GM19467 (cell line): ENCODE results near the gene TMEM154.

Experiments used
- ATAC-seq: cut with Tn5 transposase; IDR thresholded peaks from one replicate; pipeline ENCODE4 v1.9.1; 2021; ENCODE audit warnings: mild to moderate bottlenecking, moderate library complexity; ENCODE audit not compliant: unreplicated experiment

Gene TMEM154

GRCh38 chr4:152599095-152599494, 80.7 kb downstream of the TMEM154 start:
- ATAC-seq, result no peak

GRCh38 chr4:152598454-152598853, 81.3 kb downstream of the TMEM154 start:
- no peak for ATAC-seq

DNA sequence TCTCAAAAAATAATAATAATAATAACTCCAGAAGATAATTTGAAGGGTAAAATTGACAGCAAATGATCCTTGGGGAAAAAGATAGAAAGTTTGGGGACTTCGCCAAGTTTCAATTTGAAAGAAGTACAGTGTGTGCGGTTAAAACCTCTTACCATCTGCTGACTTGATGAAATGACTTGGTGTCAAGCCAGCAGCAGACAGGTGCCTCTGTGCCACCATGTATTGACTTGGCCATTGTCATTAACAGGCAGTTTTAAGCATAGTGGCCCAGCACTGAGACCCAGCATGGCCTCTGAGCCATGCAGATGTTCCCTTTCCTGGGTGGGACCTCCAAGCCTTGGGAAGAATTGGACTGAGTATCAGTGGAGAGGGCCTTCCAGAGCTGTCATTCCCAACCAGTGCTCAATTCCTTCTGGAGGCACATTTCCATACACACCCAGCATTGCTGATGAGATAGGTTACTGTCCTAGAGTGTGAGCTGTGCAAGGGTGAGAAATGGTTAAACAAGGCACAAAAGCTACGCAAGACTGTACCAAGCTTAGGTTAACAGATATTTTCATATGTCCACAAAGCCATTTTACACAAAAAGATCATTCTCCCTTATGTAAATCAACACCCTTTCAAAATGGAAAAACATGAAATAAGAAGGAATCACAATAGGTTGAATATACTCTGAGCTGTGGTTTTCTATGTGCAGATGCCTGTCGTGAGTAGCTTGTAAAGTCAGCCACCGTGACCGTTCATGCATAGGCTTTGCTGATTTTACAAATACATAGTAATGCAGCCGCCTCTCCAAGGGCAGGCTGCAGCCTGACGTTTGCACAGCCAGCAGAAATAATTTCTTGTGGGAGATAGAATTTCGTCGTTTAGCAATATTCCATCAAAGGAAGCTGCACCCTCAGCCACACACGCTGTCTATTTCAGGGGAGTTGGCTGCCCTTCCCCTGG, 84.5 kb downstream of the TMEM154 start:
- ATAC-seq, result peak; percentile 68

GRCh38 chr4:152594057-152594456, 85.7 kb downstream of the TMEM154 start:
- no peak for ATAC-seq

DNA sequence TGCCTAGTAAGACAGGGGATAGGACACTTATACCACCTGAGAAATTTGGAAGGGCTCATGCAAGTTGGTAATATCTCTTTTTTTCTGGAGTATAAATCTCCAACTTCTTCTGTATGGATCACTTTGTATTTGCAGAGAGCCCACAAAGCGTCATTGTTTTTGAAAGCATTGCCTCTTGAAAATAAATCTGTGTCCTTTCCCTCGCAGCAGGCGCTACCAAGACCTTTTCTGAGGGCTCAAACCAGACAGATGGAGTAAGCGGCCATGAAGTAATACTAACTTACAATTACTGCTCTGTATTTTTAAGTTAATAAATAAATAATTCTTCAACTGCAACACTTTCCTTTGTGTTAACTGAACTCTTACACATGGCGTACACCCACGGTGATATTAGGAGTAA, 87.9 kb downstream of the TMEM154 start:
- ATAC-seq, result no peak

GRCh38 chr4:152591396-152591795, 88.4 kb downstream of the TMEM154 start:
- no peak for ATAC-seq

GRCh38 chr4:152590179-152591031, 89.4 kb downstream of the TMEM154 start:
- no peak for ATAC-seq

DNA sequence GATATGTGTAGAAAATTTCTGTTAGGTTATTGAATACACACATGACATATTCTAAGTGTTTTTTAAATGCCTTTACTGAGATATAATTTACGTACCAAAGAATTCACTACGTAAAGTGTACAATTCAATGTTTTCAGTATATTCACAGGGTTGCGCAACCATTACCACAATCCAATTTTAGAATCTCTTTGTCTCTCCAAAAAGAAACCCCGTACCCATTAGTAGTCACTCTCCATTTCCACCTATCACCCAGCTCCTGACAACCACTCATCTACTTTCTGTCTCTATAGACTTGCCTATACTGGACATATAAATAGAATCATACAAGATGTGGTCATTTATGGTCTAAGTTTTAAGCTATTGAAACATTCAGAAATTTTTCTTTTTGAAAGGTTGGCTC, 90.9 kb downstream of the TMEM154 start:
- no peak for ATAC-seq

- ATAC-seq, result no peak
Observed at GRCh38 chr4:152587127-152587526, 92.7 kb downstream of the TMEM154 start.

GRCh38 chr4:152586668-152587067, 93.1 kb downstream of the TMEM154 start:
- no peak for ATAC-seq

GRCh38 chr4:152585023-152585441, 94.8 kb downstream of the TMEM154 start:
- no peak for ATAC-seq

GRCh38 chr4:152581536-152582160, 98.1 kb downstream of the TMEM154 start:
- no peak for ATAC-seq

DNA sequence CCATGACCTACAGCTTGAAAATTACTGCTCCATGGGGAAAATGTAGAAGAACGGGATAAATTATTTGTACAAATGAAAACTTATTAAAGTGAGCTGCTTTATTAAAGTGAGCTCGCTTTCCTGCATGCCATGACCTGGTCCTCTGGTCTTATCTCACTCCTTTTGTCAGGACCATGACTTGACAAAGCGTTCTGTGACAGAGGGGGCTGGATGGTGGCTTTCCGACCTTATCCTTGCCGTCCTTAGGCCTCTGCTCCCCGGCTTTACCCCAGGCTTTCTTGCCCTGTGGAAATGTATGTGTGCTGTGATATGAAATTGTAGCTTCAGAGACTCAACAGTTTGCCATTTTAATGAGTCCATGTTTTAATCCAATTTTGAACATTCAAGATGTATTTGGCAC, 99.9 kb downstream of the TMEM154 start:
- no peak for ATAC-seq

DNA sequence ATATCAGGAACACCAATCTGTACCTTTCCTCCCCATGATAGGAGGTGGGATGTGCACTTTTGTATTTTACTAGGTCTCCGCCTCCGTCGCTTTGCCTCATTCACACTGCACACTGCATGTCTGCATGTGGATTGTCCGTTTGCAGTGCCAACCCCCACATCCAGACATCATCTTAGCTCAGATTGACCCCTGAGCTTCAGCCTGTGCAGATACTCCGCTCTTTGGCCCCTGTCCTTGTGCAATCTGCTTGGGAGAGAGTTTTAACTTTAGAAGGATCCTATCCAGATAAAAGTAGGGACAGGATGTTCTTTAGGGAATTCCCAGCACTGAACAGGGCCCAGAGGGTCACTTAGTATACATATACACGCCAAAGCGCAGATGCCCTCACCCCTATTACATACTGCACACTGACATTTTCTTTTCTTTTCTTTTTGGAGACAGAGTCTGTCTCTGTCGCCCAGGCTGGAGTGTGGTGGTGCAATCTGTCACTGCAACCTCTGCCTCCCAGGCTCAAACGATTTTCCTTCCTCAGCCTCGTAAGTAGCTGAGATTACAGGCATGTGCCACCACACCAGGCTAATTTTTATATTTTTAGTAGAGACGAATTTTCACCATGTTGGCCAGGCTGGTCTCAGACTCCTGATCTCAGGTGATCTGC, 100.6 kb downstream of the TMEM154 start:
- ATAC-seq, result no peak

- no peak for ATAC-seq
Observed at GRCh38 chr4:152578670-152579069, 101.1 kb downstream of the TMEM154 start.

DNA sequence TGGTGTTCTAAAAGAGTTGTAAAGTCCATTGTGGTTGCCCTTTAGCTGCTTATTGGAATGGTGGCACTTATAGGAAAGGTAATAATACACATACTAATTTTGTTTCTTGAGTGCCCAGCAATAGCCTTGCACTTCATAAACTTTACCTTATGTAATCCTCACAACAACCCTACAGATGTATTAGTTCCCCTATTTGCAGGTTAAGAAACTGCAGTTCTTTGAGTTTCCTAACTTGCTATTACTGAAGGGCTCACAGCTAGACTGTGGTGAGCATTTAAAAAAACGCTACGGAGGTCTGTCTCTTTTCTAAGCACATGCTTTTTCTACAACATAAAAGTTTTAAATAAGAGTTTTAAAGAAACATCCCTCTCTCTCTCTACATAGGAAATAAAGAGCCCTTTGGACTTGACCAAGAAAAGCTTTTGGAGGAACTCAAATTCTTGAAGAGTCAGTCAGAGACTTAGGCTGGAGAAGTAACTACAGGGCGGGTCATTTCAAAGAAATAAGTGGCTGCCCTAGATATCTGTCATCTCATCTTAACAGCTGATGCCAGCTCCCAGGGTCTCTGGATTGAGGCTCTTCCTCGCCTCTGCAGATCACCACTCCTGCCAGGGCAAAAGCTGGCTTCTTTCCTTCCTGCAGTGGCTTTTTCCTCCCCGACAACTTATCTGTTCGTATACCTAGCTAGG, 101.9 kb downstream of the TMEM154 start:
- no peak for ATAC-seq

DNA sequence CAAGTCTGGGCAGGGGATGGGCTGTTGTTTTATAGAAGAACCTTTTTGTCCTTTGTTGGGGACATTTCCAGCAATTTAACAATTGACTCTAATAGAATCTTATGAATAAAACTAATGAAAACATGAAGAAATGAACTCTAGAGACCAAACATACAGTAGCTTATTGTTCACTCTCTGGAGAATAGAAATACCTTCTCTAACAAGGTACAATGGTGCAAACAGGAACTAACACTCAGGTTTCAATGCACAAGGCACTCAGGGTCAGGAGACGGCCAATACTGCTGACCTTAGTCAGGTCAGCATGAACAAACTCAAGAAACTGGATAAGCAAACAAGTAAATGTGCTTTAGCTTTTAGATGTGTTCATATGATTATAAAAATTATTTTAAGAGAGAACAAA, 104.3 kb downstream of the TMEM154 start:
- no peak for ATAC-seq

GRCh38 chr4:152573861-152574260, 105.9 kb downstream of the TMEM154 start:
- no peak for ATAC-seq

- ATAC-seq, result no peak
Observed at GRCh38 chr4:152572417-152573086, 107.2 kb downstream of the TMEM154 start.

DNA sequence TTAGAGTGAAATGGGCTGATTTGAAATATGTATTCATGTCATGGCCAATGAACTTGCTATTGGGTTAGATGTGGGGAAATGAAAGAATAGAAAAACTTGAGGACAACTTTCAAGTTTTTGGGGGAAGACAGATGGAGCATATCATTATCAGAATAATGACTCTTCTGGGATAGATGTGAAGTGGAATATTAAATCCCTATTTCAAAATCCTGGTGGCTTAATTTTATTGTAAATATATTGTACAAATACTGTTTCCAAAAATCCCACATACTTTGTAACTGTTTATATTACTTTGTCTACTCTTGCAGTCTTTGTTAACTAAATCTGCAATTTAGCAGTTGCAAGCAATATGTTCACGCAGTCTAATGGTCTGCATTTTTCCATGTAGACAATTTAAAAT, 108.0 kb downstream of the TMEM154 start:
- ATAC-seq, result no peak
